Glomerular visceral epithelial cell (primary cell): Measurements from ENCODE around the gene REPS2.

Experiments used
- DNase-seq: peaks from one replicate; pipeline ENCODE4 v3.0.0-alpha.2; 2016; ENCODE audit errors: extremely low spot score

Gene REPS2

GRCh38 chrX:17035111-17035510 lies 88.7 kb downstream of the REPS2 start:
- no peak for DNase-seq

DNA sequence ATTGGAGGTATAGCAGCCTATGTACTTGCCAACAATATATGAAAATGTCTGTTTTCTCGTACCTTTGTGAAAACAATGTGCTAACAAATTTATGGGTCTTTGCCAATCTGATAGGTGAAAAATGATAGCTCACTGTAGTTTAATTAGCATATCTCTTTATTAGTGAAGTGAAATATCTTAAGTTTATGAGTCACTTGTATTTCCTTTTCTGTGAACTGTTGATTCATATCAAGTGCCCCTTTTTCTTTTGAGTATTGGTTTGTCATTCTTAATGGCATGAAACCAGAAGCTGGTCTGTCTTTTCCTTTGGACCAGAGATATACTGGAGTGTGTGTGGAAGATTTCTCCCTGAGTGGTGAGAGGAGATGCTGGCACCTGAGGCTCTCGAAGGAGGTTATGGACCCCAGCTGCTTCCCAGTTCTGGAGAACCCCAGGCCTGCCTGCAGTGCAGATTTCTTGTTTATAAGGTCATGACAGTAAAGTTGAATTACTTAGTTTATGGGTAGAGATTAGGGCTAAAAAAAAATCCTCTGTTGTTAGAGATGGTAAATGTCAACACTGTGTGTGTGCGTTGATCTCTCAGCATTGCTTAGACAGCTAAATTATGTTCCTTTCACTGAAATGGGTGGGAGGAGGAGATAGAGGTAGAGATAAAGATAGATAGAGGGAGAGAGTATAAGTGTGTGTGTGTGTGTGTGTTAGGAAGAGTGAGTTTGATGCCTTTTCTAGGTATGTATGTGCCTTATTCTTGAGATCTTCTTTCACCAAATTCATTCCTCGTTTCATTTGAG lies 89.9 kb downstream of the REPS2 start:
- no peak for DNase-seq

- DNase-seq = no peak
Observed at GRCh38 chrX:17038277-17038676, 91.8 kb downstream of the REPS2 start.

- no peak for DNase-seq
Observed at GRCh38 chrX:17038681-17039161, 92.3 kb downstream of the REPS2 start.

- no peak for DNase-seq
Observed at GRCh38 chrX:17039826-17040225, 93.4 kb downstream of the REPS2 start.

DNA sequence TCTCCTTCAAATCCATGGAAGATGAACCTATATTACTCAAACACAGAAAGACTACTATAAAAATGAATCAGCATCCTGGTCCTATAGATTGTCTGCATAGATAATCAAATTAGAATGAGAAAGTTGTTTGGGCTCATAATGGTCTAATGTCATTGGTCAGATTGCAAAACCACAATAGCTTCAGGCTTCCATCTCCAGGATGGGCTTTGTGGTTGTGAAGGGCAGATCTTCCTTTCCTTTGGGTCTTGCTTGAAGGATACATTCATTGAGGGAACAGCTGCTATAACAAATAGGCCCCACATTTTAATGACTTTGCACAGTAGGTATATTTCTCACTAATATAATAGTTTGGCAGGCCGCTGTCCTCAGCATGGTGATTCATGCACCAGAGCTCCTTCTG lies 94.3 kb downstream of the REPS2 start:
- DNase-seq = no peak

GRCh38 chrX:17042037-17042436 lies 95.6 kb downstream of the REPS2 start:
- no peak for DNase-seq

DNA sequence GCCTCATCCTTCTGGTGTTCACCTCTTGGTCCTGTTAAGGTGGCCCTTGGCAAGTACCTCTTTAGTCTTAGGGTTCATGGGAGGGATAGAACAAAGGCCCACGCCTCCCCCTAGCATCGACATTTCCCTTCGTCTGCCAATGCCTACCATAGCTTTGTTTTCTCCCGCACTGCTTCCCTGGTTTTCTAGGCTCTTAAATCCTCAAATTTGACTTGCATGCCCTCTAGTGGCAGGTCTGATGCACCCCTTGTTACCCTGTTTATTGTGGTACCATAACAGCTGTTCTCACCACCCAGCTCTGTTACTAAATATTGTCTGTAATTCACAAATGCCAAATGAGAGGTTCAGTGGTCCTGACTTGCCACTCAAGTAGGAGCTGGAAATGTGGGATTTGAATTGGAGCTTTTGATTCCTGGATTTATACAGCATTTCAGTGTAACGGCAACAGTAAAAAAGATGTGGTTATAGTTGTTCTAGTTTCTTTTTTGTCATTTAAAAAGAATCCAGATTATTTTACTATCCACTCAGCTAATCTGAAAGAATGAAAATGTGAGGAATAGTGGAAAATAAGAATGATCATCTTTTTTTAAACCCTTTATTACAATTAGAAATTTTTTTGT lies 100.1 kb downstream of the REPS2 start:
- DNase-seq = peak; percentile 54

DNA sequence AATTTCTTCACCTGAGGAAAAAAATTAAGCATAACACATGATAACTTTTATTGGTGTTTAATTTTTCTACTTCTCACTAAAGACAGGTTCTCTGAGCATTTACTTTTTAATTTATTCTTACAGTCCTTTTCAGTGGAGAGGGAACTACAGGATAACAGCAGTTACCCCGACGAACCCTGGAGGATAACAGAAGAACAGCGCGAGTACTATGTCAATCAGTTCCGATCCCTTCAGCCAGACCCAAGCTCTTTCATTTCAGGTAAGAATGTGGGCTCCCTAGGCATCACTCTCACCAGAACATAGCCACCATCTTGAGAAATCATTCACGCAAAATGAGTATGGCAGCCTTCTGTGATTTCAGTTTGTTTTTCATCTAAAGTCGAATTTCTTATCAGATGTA lies 100.8 kb downstream of the REPS2 start:
- DNase-seq = no peak

DNA sequence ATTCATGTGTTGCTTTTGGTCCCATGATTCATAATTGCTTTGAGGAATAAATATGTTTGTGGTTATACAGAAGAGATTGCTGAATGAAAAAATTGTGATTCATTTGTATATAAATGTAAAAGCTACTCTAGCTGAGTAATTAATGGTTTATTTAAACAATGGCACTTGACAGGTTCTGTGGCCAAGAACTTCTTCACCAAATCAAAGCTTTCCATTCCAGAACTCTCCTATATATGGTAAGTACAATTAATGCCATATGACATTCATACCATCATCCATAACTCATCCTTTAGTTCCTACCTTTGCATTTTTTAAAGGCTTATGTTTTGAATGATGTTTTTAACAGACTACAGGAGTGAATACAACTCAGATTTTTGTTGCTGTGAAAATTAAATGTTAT lies 105.8 kb downstream of the REPS2 start:
- DNase-seq = no peak

GRCh38 chrX:17052793-17053192 lies 106.3 kb downstream of the REPS2 start:
- DNase-seq = no peak

GRCh38 chrX:17053502-17053901 lies 107.0 kb downstream of the REPS2 start:
- DNase-seq = no peak

- no peak for DNase-seq
Observed at GRCh38 chrX:17056868-17057608, 110.6 kb downstream of the REPS2 start.

GRCh38 chrX:17062065-17062464 lies 115.6 kb downstream of the REPS2 start:
- DNase-seq = no peak

DNA sequence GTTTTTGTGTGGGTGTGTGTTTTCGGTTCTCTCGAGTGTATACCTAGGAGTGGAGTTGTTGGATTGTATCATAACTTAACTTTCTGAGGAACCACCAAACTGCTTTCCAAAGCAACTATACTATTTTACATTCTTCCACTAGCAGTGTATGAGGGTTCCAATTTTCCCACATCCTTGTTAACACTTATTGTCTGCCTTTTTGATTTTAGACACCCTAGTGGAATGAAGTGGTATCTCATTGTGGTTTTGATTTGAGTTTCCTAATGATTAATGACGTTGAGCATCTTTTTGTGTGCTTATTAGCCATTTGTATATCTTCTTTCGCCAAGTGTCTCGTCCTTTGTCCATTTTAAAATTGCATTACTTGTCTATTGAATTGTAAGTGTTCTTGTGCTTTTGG lies 118.6 kb downstream of the REPS2 start:
- no peak for DNase-seq

GRCh38 chrX:17067534-17067933 lies 121.1 kb downstream of the REPS2 start:
- no peak for DNase-seq

DNA sequence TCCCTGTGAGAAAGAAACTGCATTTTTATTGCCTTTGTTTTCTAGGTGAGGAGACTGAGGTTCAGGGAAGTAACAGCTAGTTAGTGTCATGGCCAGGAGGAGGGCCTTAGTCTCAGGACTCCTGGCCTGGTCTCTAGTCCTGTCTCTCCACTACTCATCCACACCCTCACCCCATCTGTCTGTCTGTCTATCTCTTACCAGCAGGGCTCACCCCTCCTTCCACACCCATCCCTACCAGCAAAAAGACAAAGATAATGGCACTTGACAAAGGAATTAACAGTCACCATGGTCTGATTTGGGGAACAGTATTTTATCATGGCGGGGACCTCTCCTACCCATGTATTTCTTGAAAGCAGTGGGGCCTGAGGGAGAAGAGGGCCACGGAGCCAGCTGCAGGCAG lies 125.8 kb downstream of the REPS2 start:
- no peak for DNase-seq

- no peak for DNase-seq
Observed at GRCh38 chrX:17072721-17073230, 126.3 kb downstream of the REPS2 start.

- no peak for DNase-seq
Observed at GRCh38 chrX:17075004-17075403, 128.5 kb downstream of the REPS2 start.

- no peak for DNase-seq
Observed at GRCh38 chrX:17077361-17077760, 130.9 kb downstream of the REPS2 start.

DNA sequence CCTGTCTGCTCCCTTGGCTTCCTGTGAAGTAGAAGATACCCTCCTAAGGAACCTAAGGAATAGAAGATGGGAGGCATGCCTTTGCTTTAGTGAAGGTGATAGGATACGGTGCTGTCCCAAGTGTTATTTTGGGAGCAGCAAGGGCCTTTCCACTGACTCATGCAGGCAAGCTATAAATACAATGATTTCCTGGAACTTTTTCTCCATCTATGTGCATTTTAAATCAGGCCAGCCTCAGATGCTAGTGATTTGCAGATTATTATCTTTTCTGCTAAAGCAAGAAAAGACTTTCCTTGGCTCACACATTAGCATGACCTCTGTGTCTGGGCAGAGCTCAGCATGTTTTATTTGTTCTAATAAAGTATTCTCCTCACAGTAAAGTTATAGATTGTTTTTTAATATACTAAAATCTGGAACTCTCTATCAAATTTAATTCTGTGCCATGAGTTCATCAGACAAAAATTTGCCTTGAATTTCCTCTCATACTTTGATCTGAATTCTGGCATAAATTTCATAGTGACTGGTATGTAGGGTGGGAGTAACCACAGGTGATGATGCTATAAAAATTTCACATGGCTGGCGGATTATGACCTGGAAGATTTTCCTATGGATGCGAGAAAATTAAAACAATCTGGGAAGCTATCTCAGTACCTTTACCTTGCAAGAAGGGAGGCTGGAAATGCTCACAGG lies 131.7 kb downstream of the REPS2 start:
- DNase-seq = peak; percentile 2

- DNase-seq = no peak
Observed at GRCh38 chrX:17081511-17081910, 135.1 kb downstream of the REPS2 start.
